GM13976 (cell line): ENCODE results near the gene ADH1B.

Experiments used
- DNase-seq: peaks from one replicate; pipeline ENCODE4 v3.0.0; 2012; ENCODE audit warnings: low spot score
- in situ Hi-C: fragments of 300-500 bp; cut with MboI; formaldehyde crosslinking; loops from one replicate; pipeline ENCODE4 v1.12.0; 2022; ENCODE audit warnings: low sequenced_read_pairs, mixed read lengths, inconsistent platforms; ENCODE audit not compliant: unreplicated experiment
- TF ChIP-seq, protein P1 (sequence below): IDR thresholded peaks from 2 replicates; pipeline ENCODE4 v1.5.1; 2012; ENCODE audit warnings: borderline replicate concordance, mild to moderate bottlenecking; ENCODE audit not compliant: insufficient read depth; ENCODE audit errors: extremely low read depth, missing control alignments, control extremely low read depth

Gene ADH1B

DNA sequence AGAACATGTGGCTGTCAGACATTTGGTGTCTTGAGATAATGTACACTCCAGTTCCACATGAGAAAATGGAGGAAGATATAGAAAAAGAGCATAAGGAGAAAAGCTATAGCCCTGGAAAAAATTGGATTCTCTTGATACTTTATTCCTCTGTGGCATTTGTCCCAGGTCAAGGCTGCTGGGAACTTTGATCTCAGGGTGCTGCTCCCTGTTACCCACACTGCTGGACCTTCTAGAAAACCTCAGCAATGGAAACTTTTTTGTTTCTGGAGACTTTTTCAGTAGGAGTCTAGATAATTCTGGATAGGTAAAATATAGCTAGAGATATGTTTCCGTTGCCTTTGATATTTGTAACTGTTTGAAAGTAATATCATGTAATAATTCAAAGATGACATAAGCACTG is 20.2 kb upstream of the ADH1B start:
- TF ChIP-seq, protein P1, sequence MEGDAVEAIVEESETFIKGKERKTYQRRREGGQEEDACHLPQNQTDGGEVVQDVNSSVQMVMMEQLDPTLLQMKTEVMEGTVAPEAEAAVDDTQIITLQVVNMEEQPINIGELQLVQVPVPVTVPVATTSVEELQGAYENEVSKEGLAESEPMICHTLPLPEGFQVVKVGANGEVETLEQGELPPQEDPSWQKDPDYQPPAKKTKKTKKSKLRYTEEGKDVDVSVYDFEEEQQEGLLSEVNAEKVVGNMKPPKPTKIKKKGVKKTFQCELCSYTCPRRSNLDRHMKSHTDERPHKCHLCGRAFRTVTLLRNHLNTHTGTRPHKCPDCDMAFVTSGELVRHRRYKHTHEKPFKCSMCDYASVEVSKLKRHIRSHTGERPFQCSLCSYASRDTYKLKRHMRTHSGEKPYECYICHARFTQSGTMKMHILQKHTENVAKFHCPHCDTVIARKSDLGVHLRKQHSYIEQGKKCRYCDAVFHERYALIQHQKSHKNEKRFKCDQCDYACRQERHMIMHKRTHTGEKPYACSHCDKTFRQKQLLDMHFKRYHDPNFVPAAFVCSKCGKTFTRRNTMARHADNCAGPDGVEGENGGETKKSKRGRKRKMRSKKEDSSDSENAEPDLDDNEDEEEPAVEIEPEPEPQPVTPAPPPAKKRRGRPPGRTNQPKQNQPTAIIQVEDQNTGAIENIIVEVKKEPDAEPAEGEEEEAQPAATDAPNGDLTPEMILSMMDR, result no peak
- no peak for DNase-seq
- in situ Hi-C loops, result no loop called here

DNA sequence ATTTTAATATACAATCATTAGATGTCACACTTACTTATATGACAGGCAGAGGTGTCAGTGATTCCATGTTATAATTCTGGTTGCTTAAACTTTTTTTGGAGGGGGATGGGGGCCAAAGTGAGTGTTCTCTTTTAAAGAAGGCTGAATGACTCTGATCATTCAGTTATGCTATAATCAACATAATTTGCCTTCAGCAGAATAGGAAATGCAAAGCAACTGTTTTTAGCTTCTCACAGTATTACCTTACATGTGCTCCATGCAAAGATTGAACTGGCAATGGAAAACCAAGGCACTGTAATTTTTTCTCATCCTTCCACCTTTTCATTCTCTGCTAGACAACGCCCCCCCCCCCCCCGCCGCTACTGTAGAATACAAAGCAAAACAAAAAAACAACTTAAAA is 18.0 kb upstream of the ADH1B start:
- TF ChIP-seq, protein P1, result no peak
- DNase-seq, result no peak
- in situ Hi-C loops, result no loop called here

DNA sequence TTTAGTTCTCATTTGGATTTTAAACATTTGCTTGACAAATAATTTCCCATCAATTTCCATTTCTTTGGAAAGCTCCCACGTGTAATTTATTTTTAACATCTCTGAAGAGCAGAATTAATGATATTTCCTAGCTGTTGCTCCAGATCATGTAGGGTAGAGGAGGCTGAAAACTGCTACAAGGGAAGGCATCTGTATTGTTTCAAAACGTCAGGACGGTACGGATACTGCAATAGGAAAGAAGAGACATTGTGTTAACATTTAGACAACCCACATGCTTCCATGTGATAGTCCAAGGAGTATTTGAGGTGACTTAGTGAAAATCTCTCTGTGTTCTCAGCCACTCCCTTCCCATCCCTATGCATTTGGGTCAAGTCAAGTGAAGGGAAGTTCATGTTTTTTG is 15.4 kb upstream of the ADH1B start:
- TF ChIP-seq, protein P1, result no peak
- no peak for DNase-seq
- in situ Hi-C loops, result no loop called here

DNA sequence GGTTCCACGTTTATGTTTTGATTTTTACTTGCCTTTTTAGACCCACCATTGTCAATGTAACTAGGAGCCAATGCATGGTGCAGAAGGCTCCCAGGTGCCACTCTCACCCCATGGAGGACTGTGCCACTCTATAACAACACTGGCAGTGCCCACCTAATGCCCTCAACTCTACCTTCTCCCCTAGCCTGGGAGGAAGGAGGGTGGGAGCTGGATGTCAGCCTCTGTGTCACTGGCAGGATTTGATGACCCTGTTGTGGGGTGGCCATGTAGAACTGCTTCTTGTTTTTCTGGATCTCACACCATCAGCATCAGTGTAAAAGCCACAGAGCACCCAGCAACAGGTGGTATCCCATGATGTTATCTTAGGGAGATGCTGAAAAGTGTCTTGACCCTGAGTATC is 13.7 kb upstream of the ADH1B start:
- in situ Hi-C loops, result no loop called here
- TF ChIP-seq, protein P1, result no peak
- no peak for DNase-seq

DNA sequence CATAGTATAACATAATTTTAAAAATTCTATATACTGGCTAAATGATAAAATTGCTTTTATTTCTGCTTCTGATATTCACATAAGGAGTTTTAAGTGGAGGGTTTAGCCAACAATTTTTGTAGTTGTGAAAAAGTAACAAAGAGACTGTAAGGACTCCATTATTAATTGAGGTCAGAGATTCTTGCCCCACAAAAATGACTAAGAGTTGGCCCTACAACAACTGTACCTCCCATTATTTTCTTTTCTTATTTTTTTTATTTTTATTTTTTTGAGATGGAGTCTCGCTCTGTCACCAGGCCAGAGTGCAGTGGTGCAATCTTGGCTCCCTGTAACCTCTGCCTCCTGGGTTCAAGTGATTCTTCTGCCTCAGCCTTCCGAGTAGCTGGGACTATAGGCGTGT is 9.4 kb upstream of the ADH1B start:
- TF ChIP-seq, protein P1, result no peak
- DNase-seq, result no peak
- in situ Hi-C loops, result no loop called here

DNA sequence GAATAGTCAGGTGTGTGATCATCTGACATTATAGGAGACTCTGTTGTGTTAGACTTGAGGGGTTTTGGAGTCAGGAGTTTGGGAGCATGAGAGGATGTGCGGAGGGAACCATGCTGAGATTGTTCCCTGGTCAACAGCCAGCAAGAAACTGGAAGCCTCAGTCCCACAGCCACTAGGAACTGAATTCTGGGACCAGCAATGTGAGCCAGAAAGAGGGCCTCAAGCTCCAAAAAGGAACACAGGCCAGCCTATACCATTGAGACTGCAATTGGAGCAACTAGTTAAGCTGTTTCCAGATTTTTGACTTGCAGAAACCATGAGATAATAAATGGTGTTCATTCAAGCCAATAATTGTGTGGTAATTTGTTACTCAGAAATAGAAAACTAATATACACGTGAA is 8.7 kb upstream of the ADH1B start:
- DNase-seq, result no peak
- in situ Hi-C loops, result no loop called here
- TF ChIP-seq, protein P1, result no peak

DNA sequence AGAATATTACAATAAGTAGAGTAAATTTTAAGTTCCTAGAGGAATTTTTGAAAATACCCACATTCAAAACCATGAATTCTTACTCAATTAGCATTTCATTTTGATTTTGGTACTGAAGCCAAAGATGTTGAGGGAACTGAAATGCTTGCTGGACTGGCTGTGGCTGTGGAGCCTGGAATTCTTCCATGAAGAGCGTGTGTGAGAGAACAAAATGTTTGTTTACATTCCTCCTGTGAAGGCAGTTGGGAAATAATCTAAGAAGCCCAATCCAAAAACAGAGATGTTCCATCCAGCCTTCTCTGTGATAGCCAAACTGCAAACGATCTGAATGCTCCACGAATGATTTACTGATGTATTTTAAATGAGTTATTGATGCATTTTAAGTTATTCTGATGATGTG is 3.8 kb upstream of the ADH1B start:
- in situ Hi-C loops, result no loop called here
- no peak for DNase-seq
- TF ChIP-seq, protein P1, result no peak
